ENCODE results near the gene FRMD4A. TPM values are rescaled to one million over a fixed set of nuclear protein-coding genes. Genes with fewer than 3 reads are reported as not detected.

Gene FRMD4A
- total and polyA plus RNA-seq, 11 donors: 12.2 to 58.1 (median 28.1) TPM

- intact Hi-C loops (cut with DNase I): no loop called here
- no peak for DNase-seq
- Histone ChIP-seq H3K27me3 (no peaks in the 10 kb centered on the region), H3K4me1 (peaks cover 0 to 26% (median 4%) of the 10 kb centered on the region in 12 donors), H3K9me3 (no peaks in the 10 kb centered on the region), H3K36me3 (peaks cover 0 to 55% (median 27%) of the 10 kb centered on the region in 9 donors), H3K27ac (no peak overlapping the region), H3K4me3 (no peak overlapping the region)
- 88 to 93% (median 89%) methylated on average over 2 of the region's 2 CpGs for WGBS, 4 donors
- TF ChIP-seq POLR2A (IDR thresholded peaks at IDR 0.05): no peak
- TF ChIP-seq, protein P1, sequence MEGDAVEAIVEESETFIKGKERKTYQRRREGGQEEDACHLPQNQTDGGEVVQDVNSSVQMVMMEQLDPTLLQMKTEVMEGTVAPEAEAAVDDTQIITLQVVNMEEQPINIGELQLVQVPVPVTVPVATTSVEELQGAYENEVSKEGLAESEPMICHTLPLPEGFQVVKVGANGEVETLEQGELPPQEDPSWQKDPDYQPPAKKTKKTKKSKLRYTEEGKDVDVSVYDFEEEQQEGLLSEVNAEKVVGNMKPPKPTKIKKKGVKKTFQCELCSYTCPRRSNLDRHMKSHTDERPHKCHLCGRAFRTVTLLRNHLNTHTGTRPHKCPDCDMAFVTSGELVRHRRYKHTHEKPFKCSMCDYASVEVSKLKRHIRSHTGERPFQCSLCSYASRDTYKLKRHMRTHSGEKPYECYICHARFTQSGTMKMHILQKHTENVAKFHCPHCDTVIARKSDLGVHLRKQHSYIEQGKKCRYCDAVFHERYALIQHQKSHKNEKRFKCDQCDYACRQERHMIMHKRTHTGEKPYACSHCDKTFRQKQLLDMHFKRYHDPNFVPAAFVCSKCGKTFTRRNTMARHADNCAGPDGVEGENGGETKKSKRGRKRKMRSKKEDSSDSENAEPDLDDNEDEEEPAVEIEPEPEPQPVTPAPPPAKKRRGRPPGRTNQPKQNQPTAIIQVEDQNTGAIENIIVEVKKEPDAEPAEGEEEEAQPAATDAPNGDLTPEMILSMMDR (IDR thresholded peaks at IDR 0.05): no peak
- ATAC-seq: no peak
These were observed 701.6 kb downstream of the FRMD4A start for GRCh38 chr10:13629116-13629515.

- peaks cover 0 to 57% (median 27%) of the 10 kb centered on the region in 9 donors for H3K36me3 ChIP-seq
- TF ChIP-seq POLR2A (IDR thresholded peaks at IDR 0.05): no peak
- H3K4me3 ChIP-seq: no peak overlapping the region
- peaks cover 0 to 22% (median 4%) of the 10 kb centered on the region in 12 donors for H3K4me1 ChIP-seq
- no peak overlapping the region for H3K27ac ChIP-seq
- intact Hi-C loops (cut with DNase I): no loop called here
- DNase-seq (no peak), ATAC-seq (no peak)
- WGBS, 4 donors: 74 to 86% (median 84%) methylated on average over 6 to 7 of the region's 7 CpGs
- no peaks in the 10 kb centered on the region for H3K9me3 ChIP-seq
- no peaks in the 10 kb centered on the region for H3K27me3 ChIP-seq
These were observed 702.1 kb downstream of the FRMD4A start for GRCh38 chr10:13628661-13629060.

GRCh38 chr10:13627459-13628310 is 703.0 kb downstream of the FRMD4A start:
- TF ChIP-seq, protein P1 (IDR thresholded peaks at IDR 0.05): no peak
- no peak for TF ChIP-seq POLR2A (IDR thresholded peaks at IDR 0.05)
- intact Hi-C loops (cut with DNase I): no loop called here
- Histone ChIP-seq H3K9me3 (no peaks in the 10 kb centered on the region), H3K27ac (no peak overlapping the region), H3K4me1 (peaks cover 0 to 12% (median 2%) of the 10 kb centered on the region in 12 donors), H3K27me3 (no peaks in the 10 kb centered on the region), H3K4me3 (no peak overlapping the region), H3K36me3 (peaks cover 0 to 59% (median 33%) of the 10 kb centered on the region in 9 donors)
- ATAC-seq (no peak), DNase-seq (no peak)
- 92 to 94% (median 94%) methylated on average over 7 of the region's 7 CpGs for WGBS, 4 donors

GRCh38 chr10:13624630-13625029 is 706.1 kb downstream of the FRMD4A start:
- Histone ChIP-seq H3K36me3 (peaks cover 0 to 67% (median 34%) of the 10 kb centered on the region in 9 donors), H3K27me3 (no peaks in the 10 kb centered on the region), H3K4me3 (no peak overlapping the region), H3K4me1 (no peaks in the 10 kb centered on the region), H3K27ac (no peak overlapping the region), H3K9me3 (no peaks in the 10 kb centered on the region)
- ATAC-seq (no peak), DNase-seq (no peak)
- TF ChIP-seq, protein P1 (IDR thresholded peaks at IDR 0.05): no peak
- no peak for TF ChIP-seq POLR2A (IDR thresholded peaks at IDR 0.05)
- intact Hi-C loops (cut with DNase I): no loop called here
- 96 to 100% (median 97%) methylated on average over 1 of the region's 1 CpG for WGBS, 4 donors

Data from heart left ventricle (tissue), 16 donors.